Activated CD4-positive, CD25-positive, alpha-beta regulatory T cell treated with anti-CD3 and anti-CD28 coated beads, Interleukin-2, amount 50 U/mL, for 16 hours (primary cell): ENCODE results near the gene OSBPL8.

Experiments used
- DNase-seq: peaks from one replicate; pipeline ENCODE4 v3.0.0-alpha.2; 2020; ENCODE audit warnings: low read depth, low spot score

Gene OSBPL8

DNA sequence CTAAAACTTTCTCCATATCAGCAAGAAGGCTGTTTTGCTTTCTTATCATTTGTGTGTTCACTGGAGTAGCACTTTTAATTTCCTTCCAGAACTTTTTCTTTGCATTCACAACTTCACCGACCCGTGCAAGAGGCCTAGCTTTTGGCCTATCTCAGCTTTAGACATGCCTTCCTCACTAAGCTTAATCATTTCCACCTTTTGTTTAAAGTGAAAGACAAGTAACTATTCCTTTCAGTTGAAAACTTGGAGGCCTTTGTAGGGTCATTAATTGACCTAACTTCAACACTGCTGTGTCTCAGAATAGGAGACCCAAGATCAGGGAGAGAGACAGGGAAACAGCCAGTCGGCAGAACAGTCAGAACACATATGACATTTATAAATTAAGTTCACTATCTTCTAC, 250.7 kb downstream of the OSBPL8 start:
- no peak for DNase-seq

DNA sequence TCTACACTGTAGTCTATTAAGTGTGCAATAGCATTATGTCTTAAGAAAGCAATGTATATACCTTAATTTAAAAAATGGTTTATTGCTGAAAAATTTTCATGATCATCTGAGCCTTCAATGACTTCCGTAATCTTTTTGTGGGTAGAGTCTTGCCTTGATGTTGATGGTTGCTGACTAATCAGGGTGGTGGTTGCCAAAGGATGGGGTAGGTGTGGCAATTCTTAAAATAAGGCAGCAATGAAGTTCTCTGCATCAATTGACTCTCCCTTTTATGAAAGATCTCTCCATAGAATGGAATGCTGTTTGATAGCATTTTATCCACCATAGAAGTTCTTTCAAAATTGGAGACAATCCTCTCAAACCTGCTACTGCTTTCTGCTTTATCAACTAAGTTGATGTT, 252.5 kb downstream of the OSBPL8 start:
- DNase-seq, result no peak

DNA sequence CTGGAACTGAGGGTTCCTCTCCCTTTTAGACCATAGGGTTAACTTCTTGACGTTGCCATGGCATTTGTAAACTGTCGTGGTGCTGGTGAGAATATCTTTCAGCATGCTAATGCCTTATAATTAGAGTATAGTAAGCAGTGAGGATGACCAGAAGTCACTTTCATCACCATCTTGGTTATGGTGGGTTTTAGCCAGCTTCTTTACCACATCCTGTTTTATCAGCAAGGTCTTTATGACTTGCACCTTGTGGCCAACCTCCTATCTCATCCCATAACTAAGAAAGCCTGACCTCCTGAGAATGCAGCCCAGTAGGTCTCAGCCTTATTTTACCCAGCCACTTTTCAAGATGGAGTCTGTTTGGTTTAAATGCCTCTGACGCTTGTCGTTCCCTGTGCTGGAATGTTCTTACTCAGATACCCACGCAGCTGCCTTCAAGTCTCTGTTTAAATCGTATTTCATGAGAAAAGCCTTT, 255.5 kb downstream of the OSBPL8 start:
- no peak for DNase-seq

DNA sequence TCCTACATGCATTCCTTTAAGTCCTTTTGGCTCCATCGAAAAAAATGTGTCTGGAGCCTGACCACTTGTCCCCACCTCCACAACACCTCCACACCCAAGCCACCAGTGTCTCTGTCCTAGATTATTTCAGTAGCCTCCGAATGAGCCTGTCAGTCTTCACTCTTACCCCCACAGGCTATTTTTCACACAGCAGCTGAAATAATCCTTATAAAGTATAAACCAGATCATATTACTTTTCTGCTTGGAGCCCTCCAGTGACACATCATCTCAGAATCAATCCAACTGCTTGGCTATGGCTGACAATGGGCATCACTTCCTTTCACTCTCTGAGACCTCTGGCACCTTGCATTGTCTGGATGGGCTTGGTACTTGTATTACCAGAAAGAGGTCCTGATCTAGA, 256.2 kb downstream of the OSBPL8 start:
- DNase-seq, result no peak
